ENCODE results near the gene ZNF789.
"Not testable (repeated sequence)": the region's sequence is repeated elsewhere in the genome, so short reads cannot be mapped to it uniquely, and the experiment has no call there.

Gene ZNF789

DNA sequence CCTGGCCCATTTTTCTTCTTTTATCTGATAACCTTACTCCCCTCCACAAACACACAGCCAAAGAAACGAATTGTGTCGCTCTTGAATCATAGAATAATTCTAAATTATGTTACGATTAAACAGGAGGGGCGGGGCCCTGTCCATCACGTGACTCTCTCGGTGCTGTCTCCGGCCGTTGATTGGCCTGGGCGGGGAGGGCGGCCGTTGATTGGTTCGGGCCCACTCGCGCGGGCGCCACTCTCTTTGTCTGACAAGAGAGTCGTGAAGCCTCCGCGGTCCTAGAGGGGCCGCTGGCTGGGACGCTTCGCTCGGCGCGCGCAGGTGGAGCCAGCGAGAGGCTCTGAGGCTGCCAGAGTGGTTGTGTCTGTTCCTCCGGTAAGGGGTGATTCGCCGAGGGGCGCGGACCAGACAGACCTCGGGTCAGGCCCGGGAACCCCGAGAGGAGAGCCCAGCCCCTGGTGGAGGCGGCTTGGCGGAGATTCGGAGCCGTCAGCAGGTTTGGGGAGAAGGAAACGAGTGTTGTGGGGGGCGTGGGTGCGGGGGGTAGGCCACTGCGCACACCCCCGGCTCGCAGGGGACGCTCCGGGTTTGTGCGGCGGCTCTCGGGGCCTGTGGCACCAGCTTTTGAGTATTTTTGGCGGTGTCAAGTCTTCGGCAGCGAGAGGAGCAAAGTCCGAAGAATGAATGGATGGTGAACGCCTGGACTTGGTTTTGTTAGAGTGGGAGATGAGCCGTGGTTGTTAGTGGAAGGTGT lies at the start of gene ZNF789:
Gene ZNF789, plus strand, starts transcription at position 330 of the 754 bp plus-strand sequence. CDS start 3,567 bp downstream, outside the sequence.
- DNase-seq: peak; percentile 96

DNA sequence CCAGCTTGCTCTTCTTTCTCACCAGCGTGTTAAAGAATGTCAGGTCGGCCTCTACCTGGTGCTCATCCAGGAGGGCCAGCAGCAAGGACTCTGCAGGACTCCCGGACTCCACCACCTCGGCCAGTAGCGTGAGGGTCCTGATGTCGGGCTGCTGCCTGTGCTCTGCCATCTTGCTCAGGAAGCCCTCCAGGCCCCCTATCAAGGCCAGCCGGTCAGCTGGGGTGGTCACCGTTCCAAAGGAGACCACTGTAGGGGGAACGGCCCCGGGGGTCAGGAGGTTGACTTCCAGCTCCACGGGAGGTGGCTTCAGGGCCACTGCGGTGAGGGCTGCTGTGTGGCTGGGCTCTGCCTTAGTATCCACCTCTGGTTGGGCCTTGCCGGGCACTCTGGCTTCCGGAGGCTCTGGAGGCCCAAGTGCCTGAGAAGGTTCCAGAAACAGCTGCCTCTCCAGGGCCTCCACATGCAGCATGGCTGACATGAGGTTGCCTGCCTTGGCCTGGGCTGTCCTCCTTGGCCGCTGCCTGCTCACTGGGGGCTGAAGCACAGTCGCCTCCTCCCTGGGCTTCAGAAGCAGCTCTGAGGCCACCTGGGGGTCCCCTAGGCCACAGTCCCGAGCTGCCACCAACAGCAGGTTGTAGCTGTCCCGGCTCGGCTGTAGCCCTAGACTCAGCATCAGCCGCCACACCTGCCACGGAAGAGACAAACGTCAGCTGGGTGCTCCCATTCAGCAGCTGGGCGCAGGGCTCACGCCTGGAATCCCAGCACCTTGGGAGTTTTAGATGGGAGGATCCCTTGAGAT lies 47.6 kb upstream of the ZNF789 start:
- DNase-seq: no peak

DNA sequence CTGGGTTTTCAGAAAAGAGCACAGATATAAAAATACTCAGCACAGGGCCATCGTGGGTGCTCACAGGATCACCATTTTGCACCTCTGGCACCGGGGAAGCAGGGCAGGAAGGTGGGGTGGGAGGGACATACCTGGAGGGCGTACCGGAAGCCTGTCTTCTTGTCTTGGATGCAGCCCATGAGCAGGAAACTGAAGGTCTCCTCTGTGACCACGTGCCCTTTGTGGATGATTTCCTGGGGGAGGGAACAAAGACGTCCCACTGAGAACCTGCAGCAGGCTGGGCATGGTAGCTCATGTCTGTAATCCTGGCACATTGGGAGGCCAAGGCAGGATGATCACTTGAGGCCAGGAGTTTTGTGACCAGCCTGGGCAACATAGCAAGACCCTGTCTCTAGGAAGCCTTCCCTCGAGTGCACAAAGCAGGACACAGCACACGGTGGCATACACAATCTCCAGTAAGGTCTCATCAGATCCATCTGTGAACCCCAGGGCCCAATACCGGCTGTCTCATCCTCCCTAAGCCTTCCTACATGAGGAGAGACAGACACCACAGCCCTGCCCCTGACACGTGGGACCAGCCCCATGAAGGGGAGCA lies 43.6 kb upstream of the ZNF789 start:
- no peak for DNase-seq

DNA sequence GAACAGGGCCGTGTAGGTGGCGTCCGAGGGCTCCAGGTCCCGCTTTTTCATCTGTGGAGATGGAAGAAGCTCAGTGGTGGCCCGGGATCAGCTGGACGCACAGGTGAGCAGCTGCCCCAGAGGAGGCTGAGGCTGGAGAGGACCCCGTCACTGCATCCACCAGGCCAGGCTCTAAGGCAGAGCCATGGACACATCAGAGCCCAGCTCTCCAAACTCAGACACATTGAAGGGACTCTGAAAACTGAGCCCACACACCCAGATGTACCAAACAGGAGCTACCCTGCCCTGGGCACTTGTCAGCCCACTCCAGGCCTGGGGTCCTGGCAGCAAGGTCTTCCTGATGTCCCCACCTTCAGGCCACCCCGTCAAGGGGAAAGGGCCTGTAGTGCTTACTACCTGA lies 42.9 kb upstream of the ZNF789 start:
- DNase-seq: no peak

DNA sequence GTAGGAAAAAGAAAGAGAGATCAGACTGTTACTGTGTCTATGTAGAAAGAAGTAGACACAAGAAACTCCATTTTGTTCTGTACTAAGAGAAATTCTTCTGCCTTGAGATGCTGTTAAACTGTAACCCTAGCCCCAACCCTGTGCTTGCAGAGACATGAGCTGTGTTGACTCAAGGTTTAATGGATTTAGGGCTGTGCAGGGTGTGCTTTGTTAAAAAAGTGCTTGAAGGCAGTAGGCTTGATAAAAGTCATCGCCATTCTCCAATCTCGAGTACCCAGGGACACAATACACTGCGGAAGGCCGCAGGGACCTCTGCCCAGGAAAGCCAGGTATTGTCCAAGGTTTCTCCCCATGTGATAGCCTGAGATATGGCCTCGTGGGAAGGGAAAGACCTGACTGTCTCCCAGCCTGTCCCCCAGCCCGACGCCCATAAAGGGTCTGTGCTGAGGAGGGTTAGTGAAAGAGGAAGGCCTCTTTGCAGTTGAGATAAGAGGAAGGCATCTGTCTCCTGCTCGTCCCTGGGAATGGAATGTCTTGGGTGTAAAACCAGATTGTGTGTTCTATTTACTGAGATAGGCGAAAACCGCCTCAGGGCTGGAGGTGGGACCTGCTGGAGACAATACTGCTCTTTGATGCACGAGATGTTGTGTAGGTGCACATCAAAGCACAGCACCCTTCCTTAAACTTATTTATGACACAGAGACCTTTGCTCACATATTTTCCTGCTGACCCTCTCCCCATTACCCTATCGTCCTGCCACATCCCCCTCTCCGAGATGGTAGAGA lies 40.7 kb upstream of the ZNF789 start:
- DNase-seq: not testable (repeated sequence)

DNA sequence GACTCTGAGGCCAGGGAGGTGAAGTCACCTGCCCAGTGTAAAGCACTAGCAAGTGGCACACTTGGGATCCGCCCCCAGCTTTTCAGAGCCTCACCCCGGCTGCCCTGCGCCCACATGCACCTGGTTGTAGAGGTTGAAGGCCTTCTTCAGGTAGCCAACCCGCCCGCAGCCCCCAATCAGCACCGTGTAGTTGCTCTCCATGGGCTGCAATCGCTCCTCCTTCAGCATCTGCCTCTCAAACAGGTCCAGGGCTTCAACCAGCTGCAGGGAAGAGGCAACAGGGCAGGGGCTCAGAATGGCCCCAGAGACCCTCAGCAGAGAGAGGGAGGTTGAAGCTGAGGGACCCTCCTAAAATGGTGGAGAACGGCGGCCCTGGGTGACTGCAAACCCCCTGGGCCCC lies 39.5 kb upstream of the ZNF789 start:
- no peak for DNase-seq

DNA sequence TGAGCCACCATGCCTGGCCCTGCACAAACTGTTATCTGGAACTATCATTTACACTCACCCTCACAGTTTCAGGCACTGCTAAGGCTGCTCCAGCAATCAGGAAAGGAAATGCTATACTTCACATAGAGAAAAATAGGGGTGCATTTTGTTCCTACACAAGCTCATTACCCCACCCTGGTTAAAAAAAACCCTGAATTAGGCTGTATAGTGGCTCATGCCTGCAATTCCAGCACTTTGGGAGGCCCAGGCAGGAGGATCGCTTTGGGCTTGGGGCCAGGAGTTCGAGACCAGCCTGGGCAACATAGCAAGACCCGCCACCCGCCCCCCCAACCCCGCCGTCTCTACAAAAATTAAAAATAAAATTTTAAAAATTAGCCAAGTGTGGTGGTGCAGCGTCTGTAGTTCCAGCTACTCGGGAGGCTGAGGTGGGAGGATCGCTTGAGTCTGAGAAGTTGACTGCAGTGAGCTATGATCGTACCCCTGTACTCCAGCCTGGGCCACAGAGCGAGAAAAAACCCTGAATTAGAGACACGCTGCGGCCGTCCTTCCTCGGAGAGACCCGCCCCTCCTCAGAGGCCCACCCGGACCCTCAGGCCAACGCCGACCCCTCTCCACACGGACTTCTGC lies 34.6 kb upstream of the ZNF789 start:
- DNase-seq: no peak

DNA sequence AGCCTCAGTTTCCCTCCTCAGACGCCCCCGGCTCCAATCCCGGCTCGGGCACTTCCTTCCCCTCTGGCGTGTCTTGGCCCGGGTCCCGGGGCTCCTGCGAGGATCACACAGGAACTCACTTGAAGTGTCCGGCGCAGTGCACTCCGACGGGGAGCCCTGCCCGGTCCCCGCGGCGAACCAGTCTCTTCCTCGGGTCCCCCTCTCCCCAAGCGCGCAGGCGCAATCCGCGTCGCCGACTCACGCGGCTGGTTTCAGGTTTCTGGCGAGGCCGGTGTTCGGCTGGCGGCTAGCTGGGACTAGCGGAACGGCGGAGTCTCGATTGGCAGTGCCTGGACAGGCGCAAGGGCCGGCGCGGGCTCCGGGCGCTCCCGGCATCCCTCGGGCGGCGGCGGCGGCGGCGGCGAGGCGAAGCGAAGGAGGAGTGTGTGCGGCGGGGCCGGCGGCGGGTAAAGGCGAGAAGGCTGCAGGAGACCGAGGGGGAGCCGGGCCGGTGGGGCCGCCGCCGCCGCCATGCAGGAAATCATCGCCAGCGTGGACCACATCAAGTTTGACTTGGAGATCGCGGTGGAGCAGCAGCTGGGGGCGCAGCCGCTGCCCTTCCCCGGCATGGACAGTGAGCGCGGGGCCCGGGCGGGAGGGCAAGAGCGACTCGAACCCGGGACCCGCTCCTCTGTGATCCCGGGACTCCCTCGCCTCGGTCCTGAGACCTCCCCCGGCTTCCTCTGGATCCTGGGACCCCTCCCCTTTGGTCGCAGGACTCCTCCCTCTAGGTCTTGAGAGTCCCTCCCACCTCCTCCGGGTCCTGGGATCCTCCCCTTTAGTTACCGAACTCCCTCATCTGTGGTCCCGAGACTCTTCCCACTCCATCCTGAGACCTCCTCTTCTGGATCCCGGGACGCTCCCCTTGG lies 33.9 kb upstream of the ZNF789 start, which contains the start of the genes CPSF4 and PTCD1:
Gene CPSF4, plus strand, starts transcription at position 371 of the 908 bp plus-strand sequence. Its CDS starts 140 bp downstream, at position 511.
Gene PTCD1, minus strand, starts transcription at position 226 of the 908 bp plus-strand sequence. CDS start 3,556 bp downstream, outside the sequence.
- peak; percentile 97 for DNase-seq

DNA sequence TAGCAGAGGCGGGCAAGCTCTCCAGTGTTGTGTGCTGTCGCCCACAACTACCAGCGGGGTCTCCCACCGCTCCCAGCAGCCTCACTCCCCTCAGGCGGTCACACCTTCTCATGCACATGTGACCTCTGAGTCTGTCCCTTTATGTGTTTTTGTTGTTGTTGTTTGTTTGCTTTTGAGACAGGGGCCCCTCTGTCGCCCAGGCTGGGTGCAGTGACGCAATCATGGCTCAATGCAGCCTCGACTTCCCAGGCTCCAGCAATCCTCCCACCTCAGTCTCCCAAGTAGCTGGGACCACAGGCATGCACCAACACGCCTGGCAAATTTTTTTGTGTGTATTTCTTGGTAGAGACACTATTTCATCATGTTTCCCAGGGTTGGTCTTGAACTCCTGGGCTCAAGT lies 32.5 kb upstream of the ZNF789 start:
- DNase-seq: no peak

DNA sequence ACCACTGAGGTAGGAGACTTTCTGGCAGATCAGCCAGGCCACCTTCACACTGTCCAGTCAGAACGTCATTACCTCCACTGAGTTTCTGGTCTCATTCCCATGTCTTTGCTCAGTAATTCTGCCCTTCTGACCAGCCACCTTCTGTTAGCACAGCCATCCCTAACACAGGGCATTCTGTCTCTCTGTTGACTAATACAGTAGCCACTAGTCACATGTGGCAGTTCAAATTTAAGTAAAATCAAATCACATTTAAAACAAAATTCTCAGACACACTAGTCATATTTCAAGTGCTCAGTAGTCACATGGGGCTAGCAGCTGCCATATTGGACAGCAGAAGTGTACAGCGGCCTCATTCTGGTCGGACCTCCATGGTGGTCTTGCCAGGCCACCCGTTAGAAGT lies 26.6 kb upstream of the ZNF789 start:
- DNase-seq: no peak

DNA sequence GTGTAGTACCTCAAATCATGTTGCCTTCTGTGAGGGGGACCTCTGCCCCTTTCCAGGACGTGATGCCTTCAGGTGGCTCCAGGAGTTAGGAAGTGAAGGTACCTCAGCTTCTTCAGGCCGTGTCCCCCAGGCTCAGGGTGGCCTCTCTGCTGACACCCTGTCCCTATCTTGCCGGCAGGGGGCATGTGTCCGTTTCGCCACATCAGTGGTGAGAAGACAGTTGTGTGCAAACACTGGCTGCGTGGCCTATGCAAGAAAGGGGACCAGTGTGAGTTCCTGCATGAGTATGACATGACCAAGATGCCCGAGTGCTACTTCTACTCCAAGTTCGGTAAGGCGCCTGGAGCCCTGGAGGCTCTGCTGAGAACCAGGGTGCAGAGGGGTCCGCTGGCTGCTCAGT lies 24.7 kb upstream of the ZNF789 start:
- no peak for DNase-seq

DNA sequence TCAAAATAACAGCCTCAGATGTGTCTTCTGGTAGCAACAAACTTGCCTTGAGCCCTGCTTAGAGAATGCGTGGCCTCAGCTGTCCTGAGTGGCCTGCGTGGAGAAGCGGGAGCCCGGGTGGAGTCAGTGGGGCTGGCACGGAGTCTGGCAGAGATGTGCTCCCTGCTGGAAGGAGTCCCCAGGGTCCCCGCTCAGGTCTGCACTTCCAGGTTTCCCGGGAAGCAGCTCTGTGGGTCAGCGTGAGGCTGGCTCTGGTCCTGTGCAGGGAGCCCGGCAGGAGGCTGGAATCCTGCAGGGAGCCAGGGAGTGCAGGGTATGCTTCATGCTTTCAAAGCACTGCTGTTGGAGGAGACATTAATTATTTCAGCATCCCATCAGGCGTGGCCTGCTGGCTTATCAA lies 23.8 kb upstream of the ZNF789 start:
- no peak for DNase-seq

DNA sequence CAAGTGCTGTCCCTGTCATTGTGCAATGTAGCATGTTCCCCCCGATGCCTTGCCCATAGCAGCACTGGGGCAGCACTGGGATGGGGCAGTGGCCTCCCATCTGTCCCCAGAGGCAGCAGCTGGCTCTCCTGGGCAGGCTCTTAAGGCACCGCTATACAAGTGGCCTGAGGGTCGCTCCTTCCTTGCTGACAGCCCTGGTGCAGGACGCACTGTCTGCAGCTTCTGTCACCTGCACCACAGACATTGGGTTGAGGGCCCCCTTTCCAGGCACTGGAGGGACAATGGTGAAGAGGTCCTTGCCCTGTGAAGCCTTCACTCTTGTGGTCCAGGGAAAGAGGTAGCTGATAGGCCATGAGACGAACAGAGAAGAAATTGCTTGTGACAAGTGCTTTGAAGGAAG lies 23.4 kb upstream of the ZNF789 start:
- DNase-seq: no peak

DNA sequence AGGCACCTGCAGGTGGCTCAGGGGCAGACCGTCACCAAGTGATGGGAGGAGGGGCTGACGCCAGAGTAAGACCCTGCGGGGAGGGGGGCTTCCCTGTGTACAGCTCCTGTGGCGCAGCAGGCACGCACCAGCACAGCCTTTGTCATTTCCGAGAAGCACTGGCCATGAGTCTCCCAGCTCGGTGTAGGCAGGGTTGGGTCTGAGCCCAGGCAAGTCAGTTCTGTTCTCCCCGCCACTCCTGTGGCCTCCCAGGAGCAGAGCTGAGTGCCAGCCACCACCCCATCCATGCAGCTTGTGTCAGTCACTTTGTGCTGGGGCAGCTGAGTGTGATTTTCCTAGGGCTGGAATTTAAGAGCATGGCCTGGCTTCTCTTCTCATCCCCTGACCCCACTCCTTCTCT lies 20.8 kb upstream of the ZNF789 start:
- DNase-seq: no peak

DNA sequence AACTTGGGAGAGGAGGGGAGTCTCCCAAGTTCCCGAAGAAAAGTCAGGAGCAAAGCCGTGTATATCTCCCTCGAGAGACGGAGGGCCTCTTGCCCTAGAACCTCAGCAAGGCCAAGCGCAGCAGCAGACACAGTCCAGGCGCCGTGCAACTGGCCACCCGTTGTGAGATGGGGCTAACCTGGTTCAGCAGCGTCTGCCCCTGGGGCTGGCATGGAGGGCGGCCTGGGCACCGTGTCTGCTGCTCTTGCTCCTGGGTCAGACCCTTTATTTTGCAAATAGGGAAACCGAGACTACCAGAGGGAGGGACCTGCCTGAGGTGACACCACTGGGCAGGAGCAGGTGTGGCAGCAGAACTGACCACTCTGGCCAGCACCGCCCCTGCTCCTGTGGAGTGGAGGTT lies 20.1 kb upstream of the ZNF789 start:
- DNase-seq: no peak

DNA sequence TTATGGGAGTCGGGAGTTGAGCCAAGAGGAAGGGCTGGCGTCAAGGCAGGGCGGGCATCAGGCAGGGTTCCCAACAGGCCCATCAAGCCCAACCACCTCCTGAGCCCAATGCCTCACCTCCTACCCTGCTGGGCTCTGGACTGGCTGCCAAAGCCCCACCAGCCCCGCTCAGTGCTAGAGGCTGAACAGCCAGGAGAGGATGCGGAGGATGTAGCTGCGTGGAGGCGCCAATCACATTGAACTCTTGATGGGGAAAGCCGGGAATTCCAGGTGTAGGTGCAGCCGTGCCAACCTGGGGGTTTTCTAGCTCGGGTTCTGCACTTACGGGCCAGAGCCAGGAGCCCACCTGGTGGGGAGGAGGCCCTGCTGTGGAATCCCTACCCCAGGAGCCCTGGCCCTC lies 19.6 kb upstream of the ZNF789 start:
- DNase-seq: no peak

DNA sequence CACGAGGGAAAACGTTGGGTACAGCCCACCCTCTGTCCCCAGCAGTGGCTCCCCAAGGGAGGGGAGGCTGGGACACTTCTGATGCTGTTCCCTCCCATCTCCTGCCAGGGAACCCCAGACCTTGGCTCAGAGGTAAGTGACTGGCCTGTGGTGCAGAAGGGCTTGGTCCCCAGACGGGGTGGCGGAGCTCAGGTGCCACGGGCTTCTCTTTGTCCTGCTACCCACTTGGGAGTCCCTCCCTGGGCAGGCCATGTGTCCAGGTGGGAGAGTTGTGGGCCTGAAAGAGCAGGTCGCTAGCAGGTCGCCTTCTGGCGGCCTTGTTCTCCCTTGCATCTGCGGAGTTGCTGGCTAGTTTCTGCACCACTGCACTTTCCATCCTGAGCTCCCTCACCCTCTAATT lies 16.8 kb upstream of the ZNF789 start:
- no peak for DNase-seq

DNA sequence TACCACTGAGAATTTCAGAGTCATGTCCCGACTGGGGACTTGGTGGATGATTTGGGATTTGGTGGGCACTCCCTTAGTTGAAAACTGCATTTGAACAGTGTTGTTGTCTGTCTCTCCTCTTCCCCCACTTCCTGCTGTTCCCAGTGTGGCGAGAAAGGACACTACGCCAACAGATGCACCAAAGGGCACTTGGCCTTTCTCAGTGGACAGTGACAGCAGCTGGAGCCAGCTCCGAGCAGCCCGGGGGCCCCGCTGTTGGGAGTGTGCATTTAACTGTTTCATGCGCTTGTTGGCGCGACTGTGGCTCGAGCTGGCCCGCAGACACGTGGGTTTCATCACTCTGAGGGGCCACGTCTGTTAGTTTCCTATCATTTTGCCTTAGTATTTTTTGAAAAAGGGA lies 16.4 kb upstream of the ZNF789 start:
- DNase-seq: no peak

DNA sequence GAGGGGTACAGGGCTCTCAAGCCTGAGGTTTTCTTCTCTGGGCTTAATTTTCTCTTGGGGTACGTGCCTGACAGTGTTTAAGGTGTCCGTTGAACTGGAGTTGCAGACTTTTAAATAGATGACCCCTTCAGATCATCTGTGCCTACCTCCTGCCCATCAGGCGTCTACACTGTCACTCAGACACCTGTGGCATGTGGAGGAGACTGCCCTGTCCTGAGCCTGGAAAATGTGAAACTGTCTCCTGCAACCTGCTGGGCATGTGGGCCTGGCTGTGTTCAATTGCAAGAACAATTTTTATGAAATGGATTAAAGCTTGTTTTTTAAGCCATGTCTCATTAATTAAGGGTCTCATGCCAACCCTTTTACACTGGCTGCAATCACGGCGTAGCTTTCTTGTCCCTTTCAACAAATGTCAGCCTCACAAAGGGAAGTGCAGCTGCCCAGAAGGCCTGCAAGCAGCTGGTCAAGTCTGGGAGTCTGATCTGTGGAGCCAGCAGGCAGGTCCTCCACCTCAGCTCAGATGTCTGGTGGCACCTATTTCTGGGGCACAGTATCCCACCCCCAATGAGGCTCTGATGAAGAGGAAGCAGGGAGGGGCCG lies 15.5 kb upstream of the ZNF789 start:
- DNase-seq: no peak

DNA sequence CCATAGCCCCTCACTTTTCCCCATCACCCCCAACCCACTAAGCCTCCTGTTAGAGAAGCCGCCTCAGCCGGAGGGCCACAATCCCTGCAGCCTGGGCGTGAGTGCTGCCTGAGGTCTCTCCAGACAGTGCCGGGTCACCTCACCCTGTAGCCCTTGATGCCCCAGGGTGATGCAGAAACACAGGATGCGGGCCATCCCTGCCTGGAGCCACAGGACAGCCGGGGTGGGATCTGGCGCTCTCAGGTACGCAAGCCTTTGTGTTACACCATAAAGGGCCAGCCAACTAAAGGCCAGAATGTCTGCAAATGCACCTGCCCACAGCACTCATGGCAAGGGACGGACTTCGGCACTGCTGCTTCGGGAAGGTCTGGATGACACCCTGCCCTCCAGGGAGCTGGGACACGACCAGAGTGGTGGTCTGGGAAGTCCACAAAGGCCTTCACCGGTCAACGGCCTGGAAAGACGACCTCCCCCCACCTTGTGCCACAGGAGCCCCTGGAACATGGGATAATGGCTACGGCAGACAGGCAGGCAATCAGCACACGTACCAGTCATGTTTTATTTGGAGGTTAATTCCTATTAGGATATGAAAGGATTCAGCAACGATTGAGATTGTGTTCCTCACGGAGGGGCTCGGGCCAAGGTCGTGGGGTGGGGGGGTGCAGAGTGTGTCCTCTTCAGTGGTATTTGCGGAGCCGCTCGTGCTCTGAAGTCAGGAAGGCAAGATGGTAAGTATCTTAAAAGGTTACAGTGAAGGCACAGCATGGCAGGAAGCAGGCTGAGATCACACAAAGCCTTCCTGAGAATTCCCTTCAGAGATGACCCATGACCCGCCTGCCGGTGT lies 14.8 kb upstream of the ZNF789 start:
- DNase-seq: no peak

Measured in inflammatory macrophage treated with lipopolysaccharide for 4 hours (primary cell).